CD8-positive, alpha-beta memory T cell (primary cell): ENCODE results near the gene SLC5A2. TPM values are rescaled to one million over a fixed set of nuclear protein-coding genes. Genes with fewer than 3 reads are reported as not detected.

Experiments
- CTCF ChIA-PET: fragments of 350-600 bp; sonication (Branson Sonifier 250); formaldehyde crosslinking; loops from one replicate; lab custom pipeline; 2021; ENCODE audit warnings: antibody characterized with exemption; lab: Charles Lee
- POLR2A ChIA-PET: fragments of 350-600 bp; sonication (Branson Sonifier 250); formaldehyde crosslinking; loops from one replicate; lab custom pipeline; 2021; ENCODE audit warnings: antibody characterized with exemption; lab: Charles Lee
- DNase-seq, 5 donors: peaks; one replicate each; pipeline versions ENCODE4 v3.0.0 to v3.0.0-alpha.2; 2020 to 2022; ENCODE audit warnings: mixed read lengths in 1 of 5
- H3K27ac ChIP-seq: one replicate; pipeline ENCODE4 v1.7.0; 2013; ENCODE audit warnings: low read depth, mild to moderate bottlenecking, low read length, moderate library complexity
- H3K27me3 ChIP-seq: 2 replicates; pipeline ENCODE4 v1.7.0; 2013; ENCODE audit warnings: low read length, mild to moderate bottlenecking; ENCODE audit not compliant: insufficient read depth, poor library complexity, severe bottlenecking
- H3K36me3 ChIP-seq: 2 replicates; pipeline ENCODE4 v1.7.0; 2013; ENCODE audit warnings: mild to moderate bottlenecking, low read length, moderate library complexity; ENCODE audit not compliant: insufficient read depth
- H3K4me1 ChIP-seq: 2 replicates; pipeline ENCODE4 v1.7.0; 2013; ENCODE audit warnings: mild to moderate bottlenecking, low read length, moderate library complexity; ENCODE audit not compliant: insufficient read depth
- H3K4me3 ChIP-seq: 2 replicates; pipeline ENCODE4 v1.7.0; 2013; ENCODE audit warnings: mild to moderate bottlenecking, low read length
- H3K9me3 ChIP-seq: 2 replicates; pipeline ENCODE4 v1.7.0; 2013; ENCODE audit warnings: mild to moderate bottlenecking, low read length
- H3K27ac Mint-ChIP-seq, 8 donors: one replicate each; pipeline ENCODE4 v1.8.0; 2020 to 2021; ENCODE audit warnings: mixed read lengths in 8 of 8, mild to moderate bottlenecking in 6 of 8, inconsistent platforms in 3 of 8, moderate library complexity in 3 of 8
- H3K27me3 Mint-ChIP-seq, 2 donors: one replicate each; pipeline ENCODE4 v1.8.0; 2020 to 2021; ENCODE audit warnings: mixed read lengths in 2 of 2, mild to moderate bottlenecking in 1 of 2, moderate library complexity in 1 of 2
- H3K36me3 Mint-ChIP-seq, 3 donors: one replicate each; pipeline ENCODE4 v1.8.0; 2020 to 2021; ENCODE audit warnings: mixed read lengths in 3 of 3, inconsistent platforms in 1 of 3, mild to moderate bottlenecking in 1 of 3
- H3K4me1 Mint-ChIP-seq, 3 donors: one replicate each; pipeline ENCODE4 v1.8.0; 2020 to 2021; ENCODE audit warnings: mixed read lengths in 3 of 3, inconsistent platforms in 1 of 3, mild to moderate bottlenecking in 1 of 3
- H3K4me3 Mint-ChIP-seq, 7 donors: one replicate each; pipeline ENCODE4 v1.8.0; 2020 to 2021; ENCODE audit warnings: mixed read lengths in 7 of 7, mild to moderate bottlenecking in 6 of 7, moderate library complexity in 4 of 7, inconsistent platforms in 2 of 7
- H3K9me3 Mint-ChIP-seq, 5 donors: one replicate each; pipeline ENCODE4 v1.8.0; 2020 to 2022; ENCODE audit warnings: mixed read lengths in 5 of 5, mild to moderate bottlenecking in 3 of 5, moderate library complexity in 2 of 5, inconsistent platforms in 1 of 5
- polyA plus RNA-seq: library from polyadenylated mRNA; unstranded; fragments of 300-500 nt; fragmentation: Illumina TruSeq; gene quantifications from one replicate; pipeline ENCODE4 v1.2.3, GENCODE V29; 2021
- total RNA-seq, 2 experiments: library from RNA; stranded (reverse); gene quantifications; one replicate each; pipeline ENCODE4 v1.2.3, GENCODE V29; 2021

SLC5A2 gene
- total and polyA plus RNA-seq, 3 experiments from 2014 or later = 0.24 to 2.0 TPM; not detected in 1

DNA sequence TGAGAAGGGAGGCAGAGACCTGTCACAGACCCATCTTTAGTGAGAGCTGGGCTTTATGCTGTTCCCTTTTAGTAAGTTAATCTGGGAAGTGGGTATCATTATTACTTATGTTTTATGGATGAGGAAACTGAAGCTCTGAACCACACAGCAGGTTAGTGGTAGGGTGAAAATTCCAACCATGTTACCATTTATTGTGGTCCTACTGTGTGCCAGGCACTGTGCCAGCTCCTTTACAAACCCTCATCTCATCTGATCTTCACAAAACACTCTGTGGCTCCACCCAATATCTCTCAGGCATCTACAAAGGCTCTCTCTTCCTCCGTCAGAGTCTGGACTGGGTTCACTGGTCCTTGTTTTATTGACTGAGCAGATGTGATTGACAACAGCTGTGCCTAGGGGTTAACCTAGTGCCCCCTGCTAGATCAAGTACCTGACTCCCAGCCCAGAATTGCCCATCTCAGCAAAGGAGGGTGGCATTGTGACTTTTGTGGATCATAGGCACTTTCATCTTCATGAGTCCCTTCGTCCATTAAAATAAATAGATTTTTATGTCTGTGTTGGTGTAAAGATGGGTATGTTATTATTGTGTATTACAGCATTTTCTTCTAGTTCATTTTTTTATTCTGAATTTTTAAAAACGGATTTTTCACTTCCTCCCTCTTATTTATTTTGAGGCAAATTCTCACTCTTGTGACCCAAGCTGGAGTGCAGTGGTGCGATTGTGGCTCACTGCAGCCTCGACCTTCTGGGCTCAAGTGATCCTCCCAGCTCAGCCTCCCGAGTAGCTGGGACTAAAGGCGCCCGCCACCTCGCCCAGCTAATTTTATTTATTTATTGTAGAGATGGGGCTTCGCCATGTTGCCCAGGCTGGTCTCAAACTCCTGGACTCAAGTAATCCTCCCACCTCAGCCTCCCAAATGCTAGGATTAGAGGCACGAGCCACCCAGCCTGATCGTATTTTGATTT is 7.9 kb upstream of the SLC5A2 start:
- CTCF ChIA-PET = interaction anchor here (5.3 kb wide), 1 partner anchor 16 kb away, joined by 23 read pairs; the partner anchor contains the start of gene ARMC5
- H3K27ac Mint-ChIP-seq = no peak overlapping the region
- H3K9me3 ChIP-seq = no peaks in the 10 kb centered on the region

DNA sequence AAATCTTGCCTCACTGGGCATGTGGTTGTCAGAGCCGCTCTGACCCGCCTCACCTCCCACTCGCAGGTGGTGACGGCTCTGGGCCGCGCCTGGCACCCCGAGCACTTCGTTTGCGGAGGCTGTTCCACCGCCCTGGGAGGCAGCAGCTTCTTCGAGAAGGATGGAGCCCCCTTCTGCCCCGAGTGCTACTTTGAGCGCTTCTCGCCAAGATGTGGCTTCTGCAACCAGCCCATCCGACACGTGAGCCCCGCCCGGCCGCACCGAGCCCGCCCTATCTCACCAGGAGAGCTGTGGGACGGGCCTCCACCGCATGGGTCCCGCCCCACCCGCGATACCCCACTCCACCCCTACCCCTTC is 7.0 kb upstream of the SLC5A2 start:
- Histone ChIP-seq H3K27ac (no peak overlapping the region), H3K4me1 (peaks cover 8% of the 10 kb centered on the region), H3K9me3 (no peaks in the 10 kb centered on the region), H3K36me3 (no peaks in the 10 kb centered on the region), H3K4me3 (peak overlapping the region; percentile 70), H3K27me3 (peaks cover 13% of the 10 kb centered on the region)
- Mint-ChIP-seq H3K4me1 (peaks cover 6 to 35% (median 17%) of the 10 kb centered on the region in 3 donors), H3K27me3 (peaks cover 19 to 26% of the 10 kb centered on the region in 2 donors), H3K27ac (peak overlapping the region in 3 of 8 donors; percentile 37 to 78 (median 66)), H3K9me3 (no peaks in the 10 kb centered on the region), H3K36me3 (peaks cover 0 to 2% (median 0%) of the 10 kb centered on the region in 3 donors), H3K4me3 (peak overlapping the region; percentile 63 to 94 (median 88))
- CTCF ChIA-PET = interaction anchor here (5.3 kb wide), 1 partner anchor 17 kb away, joined by 23 read pairs; the partner anchor contains the start of gene ARMC5
- DNase-seq = peak in 1 of 5 donors; percentile 20
- POLR2A ChIA-PET = interaction anchor here (1.4 to 2.0 kb wide), 2 partner anchors 12 to 17 kb away, joined by 3 to 11 read pairs; partner anchors contain the start of gene ARMC5

More for the DNA sequence above, 7.9 kb upstream of the SLC5A2 start:
- POLR2A ChIA-PET = interaction anchor here (1.4 to 2.0 kb wide), 2 partner anchors 13 to 16 kb away, joined by 3 to 11 read pairs; partner anchors contain the start of gene ARMC5
- no peak for DNase-seq
- Mint-ChIP-seq H3K9me3 (no peaks in the 10 kb centered on the region), H3K27me3 (peaks cover 19 to 26% of the 10 kb centered on the region in 2 donors), H3K36me3 (peaks cover 0 to 2% (median 0%) of the 10 kb centered on the region in 3 donors), H3K4me1 (peaks cover 6 to 35% (median 17%) of the 10 kb centered on the region in 3 donors), H3K4me3 (peak overlapping the region in 4 of 7 donors; percentile 11 to 40 (median 24))
- no peak overlapping the region for H3K27ac ChIP-seq
- H3K4me1 ChIP-seq = peaks cover 8% of the 10 kb centered on the region
- H3K4me3 ChIP-seq = no peak overlapping the region
- H3K36me3 ChIP-seq = no peaks in the 10 kb centered on the region
- peaks cover 13% of the 10 kb centered on the region for H3K27me3 ChIP-seq

DNA sequence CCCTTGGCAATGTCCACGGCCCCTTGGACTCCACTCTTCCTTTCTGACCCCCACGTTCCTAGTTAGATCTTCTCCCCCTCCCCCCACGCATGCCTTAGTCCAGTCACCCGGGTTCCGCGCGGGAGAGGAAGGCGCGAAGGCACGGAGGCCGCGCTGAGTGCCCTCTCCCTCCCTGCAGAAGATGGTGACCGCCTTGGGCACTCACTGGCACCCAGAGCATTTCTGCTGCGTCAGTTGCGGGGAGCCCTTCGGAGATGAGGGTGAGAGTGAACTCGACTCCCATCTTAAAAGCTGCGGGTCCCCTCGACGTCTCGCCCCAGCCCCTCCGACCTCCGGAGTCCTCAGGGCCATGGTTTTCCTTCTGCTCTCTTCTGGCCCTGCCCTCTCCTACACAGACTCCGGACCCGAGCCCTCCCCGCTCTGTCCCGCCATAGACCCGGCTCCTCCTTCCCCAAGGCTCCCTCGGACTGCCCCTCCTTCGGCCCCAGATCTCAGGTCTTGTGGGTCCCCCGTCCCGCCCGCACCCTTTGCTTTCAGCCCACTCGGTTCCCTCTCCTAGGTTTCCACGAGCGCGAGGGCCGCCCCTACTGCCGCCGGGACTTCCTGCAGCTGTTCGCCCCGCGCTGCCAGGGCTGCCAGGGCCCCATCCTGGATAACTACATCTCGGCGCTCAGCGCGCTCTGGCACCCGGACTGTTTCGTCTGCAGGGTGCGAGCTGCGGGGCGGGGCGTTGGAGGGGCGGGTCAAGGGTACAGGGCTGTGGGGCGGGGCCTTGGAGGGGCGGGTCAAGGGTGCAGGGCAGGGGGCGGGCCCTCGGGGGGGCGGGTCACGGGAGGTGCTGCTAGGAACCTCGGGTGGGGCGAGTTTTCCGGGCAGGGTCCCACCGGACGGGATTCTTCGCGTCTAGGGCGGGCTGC is 6.4 kb upstream of the SLC5A2 start:
- Histone ChIP-seq H3K27ac (peak overlapping the region; percentile 51), H3K27me3 (peaks cover 9% of the 10 kb centered on the region), H3K4me3 (peak overlapping the region; percentile 70), H3K9me3 (no peaks in the 10 kb centered on the region), H3K36me3 (no peaks in the 10 kb centered on the region), H3K4me1 (peaks cover 6% of the 10 kb centered on the region)
- DNase-seq = peak; percentile 72 to 91 (median 82)
- ChIA-PET POLR2A (interaction anchor here (1.1 to 2.9 kb wide), 3 partner anchors 11 to 18 kb away, joined by 3 to 16 read pairs (median 11); partner anchors contain the start of gene ARMC5), CTCF (interaction anchor here (1.7 to 5.3 kb wide), 2 partner anchors 17 to 31 kb away, joined by 4 to 23 read pairs; partner anchors contain the start of genes ARMC5 and RUSF1)
- H3K27ac Mint-ChIP-seq = peak overlapping the region in 5 of 8 donors; percentile 37 to 78 (median 63)
- H3K4me1 Mint-ChIP-seq = peaks cover 6 to 29% (median 17%) of the 10 kb centered on the region in 3 donors
- peaks cover 0 to 2% (median 0%) of the 10 kb centered on the region in 3 donors for H3K36me3 Mint-ChIP-seq
- H3K9me3 Mint-ChIP-seq = no peaks in the 10 kb centered on the region
- H3K27me3 Mint-ChIP-seq = peaks cover 13 to 21% of the 10 kb centered on the region in 2 donors
- peak overlapping the region; percentile 63 to 94 (median 88) for H3K4me3 Mint-ChIP-seq

DNA sequence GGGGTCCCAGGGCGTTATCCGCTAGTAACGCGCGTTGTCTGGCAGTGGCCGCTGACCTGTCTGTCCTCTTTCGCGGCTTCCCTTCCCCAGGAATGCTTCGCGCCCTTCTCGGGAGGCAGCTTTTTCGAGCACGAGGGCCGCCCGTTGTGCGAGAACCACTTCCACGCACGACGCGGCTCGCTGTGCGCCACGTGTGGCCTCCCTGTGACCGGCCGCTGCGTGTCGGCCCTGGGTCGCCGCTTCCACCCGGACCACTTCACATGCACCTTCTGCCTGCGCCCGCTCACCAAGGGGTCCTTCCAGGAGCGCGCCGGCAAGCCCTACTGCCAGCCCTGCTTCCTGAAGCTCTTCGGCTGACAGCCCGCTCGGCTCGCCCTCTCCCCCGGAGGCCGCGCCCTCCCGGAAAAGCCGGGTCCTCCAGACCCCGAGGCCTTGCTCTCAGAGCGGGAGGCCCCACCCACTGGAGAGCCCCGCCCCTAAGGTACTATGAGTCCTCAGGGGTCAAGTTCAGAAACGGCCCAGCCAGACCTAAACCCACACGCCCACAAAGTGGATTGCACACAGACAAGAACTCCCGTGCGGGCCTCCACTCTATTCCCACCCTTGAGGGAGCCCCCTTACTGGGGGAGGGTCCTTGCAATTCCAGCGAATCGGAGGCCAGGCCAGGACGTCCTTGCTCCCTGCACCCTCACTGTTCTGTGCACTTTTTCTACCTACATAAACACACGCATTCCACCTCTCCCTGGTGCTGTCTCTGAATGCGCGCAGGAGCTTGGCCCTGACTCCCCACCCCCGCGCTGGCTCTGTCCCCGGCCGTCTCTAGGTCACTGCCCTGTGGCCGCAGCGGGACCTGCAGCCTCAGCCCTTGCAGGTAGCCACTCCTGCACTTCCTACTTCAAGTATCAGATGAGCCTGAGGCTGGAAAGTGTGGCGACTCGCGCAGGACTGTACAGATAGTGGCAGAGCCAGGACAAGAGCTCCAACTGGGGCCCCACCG is 5.4 kb upstream of the SLC5A2 start:
- Histone ChIP-seq H3K36me3 (no peaks in the 10 kb centered on the region), H3K9me3 (no peaks in the 10 kb centered on the region), H3K4me3 (peak overlapping the region; percentile 41), H3K27ac (peak overlapping the region; percentile 51), H3K27me3 (peaks cover 4% of the 10 kb centered on the region), H3K4me1 (peaks cover 4% of the 10 kb centered on the region)
- ChIA-PET CTCF (interaction anchor here (1.7 to 5.3 kb wide), 2 partner anchors 18 to 30 kb away, joined by 4 to 23 read pairs; partner anchors contain the start of genes ARMC5 and RUSF1), POLR2A (interaction anchor here (1.1 to 2.9 kb wide), 3 partner anchors 10 to 18 kb away, joined by 3 to 16 read pairs (median 11); partner anchors contain the start of gene ARMC5)
- Mint-ChIP-seq H3K27me3 (peaks cover 9 to 20% of the 10 kb centered on the region in 2 donors), H3K4me3 (peak overlapping the region; percentile 63 to 94 (median 88)), H3K4me1 (peaks cover 6 to 26% (median 16%) of the 10 kb centered on the region in 3 donors), H3K9me3 (no peaks in the 10 kb centered on the region), H3K36me3 (peaks cover 0 to 2% (median 2%) of the 10 kb centered on the region in 3 donors), H3K27ac (peak overlapping the region in 5 of 8 donors; percentile 29 to 86 (median 53))
- DNase-seq = peak in 3 of 5 donors; percentile 46 to 65 (median 48)

DNA sequence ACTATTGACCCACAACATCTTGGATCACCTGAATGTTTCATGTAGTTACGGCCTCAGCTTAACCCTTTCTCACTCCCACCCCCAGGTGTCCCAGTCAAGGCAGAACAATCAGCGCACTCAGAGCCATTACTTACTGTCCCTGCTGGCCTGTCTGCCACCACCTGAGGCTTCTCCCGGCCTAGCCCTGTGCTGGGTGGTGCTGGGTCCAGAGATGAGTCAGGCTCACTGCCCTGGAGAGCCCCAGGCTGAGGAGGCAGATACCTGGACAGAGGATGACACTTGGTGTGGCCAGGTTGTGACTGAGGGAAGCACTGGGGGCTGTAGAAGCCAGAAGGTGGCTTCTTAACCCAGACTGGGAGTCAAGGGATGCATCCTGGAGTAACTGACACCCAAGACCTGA is 4.0 kb upstream of the SLC5A2 start:
- Histone ChIP-seq H3K27me3 (no peaks in the 10 kb centered on the region), H3K9me3 (no peaks in the 10 kb centered on the region), H3K27ac (no peak overlapping the region), H3K4me1 (peaks cover 4% of the 10 kb centered on the region), H3K36me3 (no peaks in the 10 kb centered on the region), H3K4me3 (no peak overlapping the region)
- Mint-ChIP-seq H3K4me1 (peaks cover 6 to 21% (median 11%) of the 10 kb centered on the region in 3 donors), H3K4me3 (peak overlapping the region in 2 of 7 donors; percentile 32 to 50), H3K27me3 (peaks cover 0 to 8% of the 10 kb centered on the region in 2 donors), H3K27ac (peak overlapping the region in 1 of 8 donors; percentile 55), H3K36me3 (peaks cover 0 to 2% (median 2%) of the 10 kb centered on the region in 3 donors), H3K9me3 (no peaks in the 10 kb centered on the region)
- ChIA-PET POLR2A (interaction anchor here (2.9 kb wide), 1 partner anchor 9 kb away, joined by 16 read pairs; no protein-coding TSS in a partner anchor), CTCF (interaction anchor here (5.3 kb wide), 1 partner anchor 20 kb away, joined by 23 read pairs; the partner anchor contains the start of gene ARMC5)
- no peak for DNase-seq

DNA sequence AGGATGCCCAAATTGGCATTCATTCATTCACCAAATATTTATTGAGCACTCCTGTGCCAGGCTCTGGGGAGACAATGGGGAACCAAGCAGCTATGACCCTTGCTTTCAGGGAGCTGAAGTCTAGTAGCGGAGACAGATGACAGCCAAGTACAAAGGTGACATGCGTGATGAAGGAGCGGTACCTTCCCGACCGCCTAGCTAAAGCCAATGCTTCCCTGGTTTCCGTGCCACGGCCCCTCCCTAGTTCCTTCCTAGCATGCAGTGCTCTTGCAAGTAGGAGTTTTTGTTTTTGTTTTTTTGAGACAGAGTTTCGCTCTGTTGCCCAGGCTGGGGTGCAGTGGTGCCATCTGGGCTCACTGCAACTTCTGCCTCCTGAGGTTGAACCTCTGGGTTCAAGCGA is 3.2 kb upstream of the SLC5A2 start:
- peaks cover 0 to 2% (median 2%) of the 10 kb centered on the region in 3 donors for H3K36me3 Mint-ChIP-seq
- Histone ChIP-seq H3K4me1 (peaks cover 4% of the 10 kb centered on the region), H3K4me3 (no peak overlapping the region), H3K27ac (no peak overlapping the region), H3K9me3 (no peaks in the 10 kb centered on the region), H3K36me3 (no peaks in the 10 kb centered on the region), H3K27me3 (no peaks in the 10 kb centered on the region)
- CTCF ChIA-PET = interaction anchor here (0.6 to 1.0 kb wide), 2 partner anchors 19 to 34 kb away, joined by 3 read pairs; no protein-coding TSS in a partner anchor
- peak overlapping the region in 1 of 8 donors; percentile 51 for H3K27ac Mint-ChIP-seq
- H3K27me3 Mint-ChIP-seq = peaks cover 0 to 4% of the 10 kb centered on the region in 2 donors
- POLR2A ChIA-PET = no interaction called here
- H3K4me1 Mint-ChIP-seq = peaks cover 6 to 21% (median 11%) of the 10 kb centered on the region in 3 donors
- H3K4me3 Mint-ChIP-seq = peak overlapping the region in 1 of 7 donors; percentile 14
- no peaks in the 10 kb centered on the region for H3K9me3 Mint-ChIP-seq
- no peak for DNase-seq
